ENCODE data around the gene ISOC2.

DNA sequence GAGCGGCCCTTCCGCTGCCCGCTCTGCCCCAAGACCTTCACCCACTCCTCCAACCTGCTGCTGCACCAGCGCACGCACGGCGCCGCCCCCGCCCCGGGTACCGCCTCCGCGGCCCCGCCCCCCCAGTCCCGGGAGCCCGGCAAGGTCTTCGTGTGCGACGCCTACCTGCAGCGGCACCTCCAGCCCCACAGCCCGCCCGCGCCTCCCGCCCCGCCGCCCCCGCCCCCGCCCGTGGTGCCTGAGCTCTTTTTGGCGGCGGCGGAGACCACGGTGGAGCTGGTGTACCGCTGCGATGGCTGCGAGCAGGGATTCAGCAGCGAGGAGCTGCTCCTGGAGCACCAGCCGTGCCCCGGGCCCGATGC is 20.3 kb upstream of the ISOC2 start:
- TF ChIP-seq POLR2A (IDR thresholded peaks at IDR 0.05; ENCODE audit: low read length), result no peak
- no peak for TF ChIP-seq GATA1 (IDR thresholded peaks at IDR 0.05; ENCODE audit: low read depth, low read length)

Data from erythroblast (primary cell).